CD4-positive, alpha-beta T cell treated with Interleukin-17A for 1 hour (primary cell): ENCODE data around the gene CIRBP.

ENCODE experiments used
- DNase-seq: peaks from one replicate; pipeline ENCODE4 v3.0.0-alpha.2; 2020

The CIRBP gene

DNA sequence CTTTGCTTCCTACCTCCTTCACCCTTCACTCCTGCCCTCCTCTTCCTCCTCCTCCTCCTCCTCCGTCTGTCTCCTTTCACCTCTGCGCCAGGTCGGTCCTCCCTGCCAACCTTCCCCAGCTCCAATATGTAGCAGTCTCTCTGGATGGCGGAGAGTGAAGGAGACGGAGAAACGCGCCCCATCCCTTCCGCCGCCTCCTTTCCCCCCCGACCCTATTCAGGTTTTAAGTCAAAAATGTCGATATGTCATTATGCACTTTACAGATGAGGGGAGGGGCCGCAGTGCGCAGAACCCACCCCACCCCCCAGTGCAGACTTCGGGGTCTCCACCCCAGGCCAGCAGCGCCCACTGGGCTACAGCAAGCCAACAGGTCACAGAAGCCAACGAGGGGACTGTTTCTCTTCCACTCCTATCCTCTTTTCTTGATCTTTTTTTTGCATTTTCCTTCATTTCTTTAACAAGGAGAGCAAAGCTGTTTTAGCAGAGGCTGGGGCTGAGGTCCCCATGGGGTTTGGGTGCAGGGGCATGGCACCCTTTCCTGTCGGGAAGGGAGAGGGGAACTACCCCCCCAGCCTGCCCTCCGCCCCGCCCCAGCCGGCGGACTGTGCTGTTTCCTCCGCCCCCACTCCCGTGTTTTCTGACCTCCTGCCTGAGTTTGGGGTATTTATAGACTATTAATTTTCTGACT is 11.5 kb upstream of the CIRBP start:
- no peak for DNase-seq

DNA sequence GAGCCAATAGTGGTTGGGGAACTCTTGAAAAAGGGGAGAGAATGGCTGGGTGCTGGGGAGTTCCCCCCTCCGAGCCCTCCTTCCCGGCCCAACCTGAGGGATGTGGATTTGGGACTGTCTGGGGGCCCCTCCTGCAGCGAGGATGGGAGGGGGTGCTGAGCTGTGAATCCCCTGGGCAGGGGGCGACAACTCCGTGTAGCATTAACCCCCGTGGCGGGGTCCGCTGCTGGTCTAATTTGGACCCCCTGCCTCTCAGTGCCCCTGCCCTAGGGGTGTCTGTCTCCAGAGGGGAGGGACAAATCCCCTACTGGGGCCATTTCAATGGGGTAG is 11.0 kb upstream of the CIRBP start:
- no peak for DNase-seq

DNA sequence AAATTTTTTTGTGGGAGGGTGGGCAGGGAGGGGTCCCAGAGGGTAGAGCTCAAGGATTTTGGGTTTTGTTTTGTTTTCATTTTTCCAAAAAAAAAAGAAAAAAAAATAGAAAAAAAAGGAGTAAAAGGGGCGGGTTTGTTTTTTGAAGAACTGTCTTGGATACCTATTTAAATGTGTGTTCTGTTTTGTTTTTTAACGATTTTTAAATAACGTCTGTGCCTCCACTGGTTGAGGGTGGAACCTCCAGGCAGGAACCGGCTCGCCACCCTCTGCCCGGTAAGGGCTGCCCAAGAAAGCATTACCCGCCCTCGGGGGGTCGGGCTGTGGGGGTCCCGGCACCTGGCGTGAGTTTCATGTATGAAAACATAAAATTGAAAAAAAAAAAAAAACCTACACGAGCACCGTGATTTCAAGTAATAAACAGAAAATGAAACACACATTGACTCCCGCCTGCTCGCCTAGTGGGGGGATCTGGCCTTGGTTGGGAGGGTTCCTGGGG is 10.4 kb upstream of the CIRBP start:
- DNase-seq, result no peak

DNA sequence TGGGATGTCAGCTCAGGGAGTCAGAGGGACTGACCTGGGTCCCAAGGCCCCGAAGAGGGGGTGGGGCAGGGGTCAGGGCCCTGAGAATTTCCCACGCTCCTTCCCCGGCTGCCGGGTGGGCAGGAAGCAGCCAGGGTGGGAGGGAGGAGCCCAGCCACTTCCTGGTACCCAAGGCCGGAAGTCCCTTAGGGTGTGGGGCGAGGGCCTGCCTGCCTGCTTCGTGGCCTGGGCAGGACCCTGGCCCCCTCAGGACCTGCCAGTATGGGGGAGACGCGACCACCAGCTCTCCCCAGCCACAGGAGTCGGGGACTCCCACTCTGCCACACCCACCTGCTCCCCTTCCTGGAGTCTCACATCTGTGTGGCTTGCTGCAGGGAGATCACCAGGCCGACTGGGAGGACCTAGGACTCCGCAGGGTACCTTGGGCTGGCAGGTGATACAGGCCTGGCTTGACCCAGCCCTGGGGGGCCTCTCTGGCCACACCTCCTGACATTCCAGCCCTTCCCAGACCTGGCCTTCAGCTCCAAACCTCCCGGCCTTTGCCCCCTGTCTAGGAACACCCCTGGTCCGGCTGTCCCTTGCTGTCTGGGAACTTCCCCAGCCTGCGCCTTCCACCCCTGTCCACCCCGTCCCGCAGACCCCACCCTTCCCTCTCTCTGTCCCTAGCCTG is 9.8 kb upstream of the CIRBP start:
- peak; percentile 86 for DNase-seq

DNA sequence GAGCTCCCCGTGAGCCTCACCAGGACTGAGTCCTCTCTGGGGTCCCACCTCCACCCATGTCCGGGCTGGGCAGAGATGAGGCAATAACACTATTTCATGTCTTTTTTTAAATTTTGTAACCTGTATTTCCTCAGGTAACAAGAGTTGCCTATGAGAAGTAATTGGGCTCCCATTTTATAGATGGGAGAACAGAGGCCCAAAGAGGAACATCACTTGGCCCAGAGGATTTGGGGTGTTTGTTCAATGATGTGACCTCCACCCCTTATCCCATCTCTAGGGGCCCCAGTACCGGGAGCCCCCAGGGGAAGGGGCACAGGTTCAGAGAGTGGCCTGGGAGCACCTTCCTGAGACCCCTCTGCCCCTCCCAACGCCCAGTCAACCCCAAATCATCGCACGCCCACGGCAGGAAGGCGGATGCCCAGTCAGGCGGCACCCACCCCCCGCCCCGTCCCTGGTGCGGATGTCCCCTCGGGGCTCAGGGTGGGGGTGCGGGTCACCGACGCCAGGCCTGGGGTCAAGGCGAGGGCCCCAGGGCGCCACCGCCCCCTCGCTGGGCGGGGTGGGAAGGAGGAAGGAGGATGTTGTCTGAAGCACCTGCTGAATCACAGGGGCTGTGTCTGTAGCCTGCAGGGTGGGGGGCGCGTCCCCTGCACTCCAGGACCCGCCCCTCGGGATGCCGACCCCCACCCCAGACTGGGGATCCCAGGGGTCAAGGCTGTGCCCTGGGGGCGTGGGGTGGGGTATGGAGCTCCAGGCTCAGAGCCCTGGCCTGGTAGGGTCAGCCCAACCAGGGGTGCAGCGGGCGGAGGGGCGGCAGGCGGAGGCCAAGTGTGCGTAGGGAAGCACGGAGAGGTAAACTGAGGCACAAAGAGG is 9.0 kb upstream of the CIRBP start:
- peak; percentile 75 for DNase-seq

DNA sequence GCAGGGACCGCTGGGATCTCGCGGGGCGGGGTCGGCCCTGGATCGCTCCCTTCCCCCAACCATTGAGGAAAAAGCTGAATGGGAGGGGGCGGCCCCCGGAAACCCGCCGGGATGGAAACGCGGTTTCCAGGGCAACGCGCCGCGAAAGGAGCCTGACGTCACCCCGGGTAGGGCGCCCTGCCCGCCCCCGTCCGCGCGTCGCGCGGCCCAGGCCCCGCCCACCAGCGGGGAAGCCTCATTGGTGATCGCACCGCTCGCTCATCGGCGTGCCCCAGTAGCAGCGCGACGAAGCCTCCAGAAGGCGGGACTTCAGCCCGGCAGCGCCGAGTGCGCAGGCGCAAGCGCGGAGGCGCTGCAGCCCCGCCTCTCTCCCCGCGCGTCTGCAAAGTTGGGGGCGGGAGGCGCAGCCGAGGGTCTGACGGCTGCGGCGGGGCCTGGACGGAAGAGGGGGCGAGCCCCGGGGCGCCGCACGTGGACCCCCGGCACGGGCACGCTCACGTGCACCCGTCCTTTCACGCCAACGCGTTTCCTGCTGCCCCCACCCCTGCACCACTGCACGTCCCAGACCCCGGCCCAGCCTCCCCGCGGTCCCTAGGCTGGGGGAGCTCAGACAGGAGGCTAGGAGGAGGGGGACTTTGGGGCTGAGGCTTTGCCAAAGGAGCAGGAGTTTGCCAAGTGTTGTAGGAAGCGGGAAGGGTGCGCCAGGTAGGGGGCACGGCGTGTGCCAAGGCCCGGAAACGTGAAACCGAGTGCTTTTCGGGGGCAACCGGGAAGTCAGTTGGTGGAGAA is 8.2 kb upstream of the CIRBP start:
- DNase-seq, result peak; percentile 98

DNA sequence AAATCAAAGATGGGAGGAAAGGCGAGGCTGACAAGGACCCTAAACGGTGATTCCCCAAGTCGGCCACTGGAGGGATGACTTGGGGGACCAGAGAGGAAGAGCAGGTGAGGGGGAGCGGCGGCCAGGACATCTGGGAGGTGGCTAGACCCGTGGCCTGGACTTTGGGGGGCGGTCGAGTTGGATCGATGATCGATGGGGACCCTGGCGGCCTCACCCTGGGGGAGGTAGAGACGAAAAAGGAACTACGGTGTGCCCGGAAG is 7.7 kb upstream of the CIRBP start:
- DNase-seq, result peak; percentile 69

DNA sequence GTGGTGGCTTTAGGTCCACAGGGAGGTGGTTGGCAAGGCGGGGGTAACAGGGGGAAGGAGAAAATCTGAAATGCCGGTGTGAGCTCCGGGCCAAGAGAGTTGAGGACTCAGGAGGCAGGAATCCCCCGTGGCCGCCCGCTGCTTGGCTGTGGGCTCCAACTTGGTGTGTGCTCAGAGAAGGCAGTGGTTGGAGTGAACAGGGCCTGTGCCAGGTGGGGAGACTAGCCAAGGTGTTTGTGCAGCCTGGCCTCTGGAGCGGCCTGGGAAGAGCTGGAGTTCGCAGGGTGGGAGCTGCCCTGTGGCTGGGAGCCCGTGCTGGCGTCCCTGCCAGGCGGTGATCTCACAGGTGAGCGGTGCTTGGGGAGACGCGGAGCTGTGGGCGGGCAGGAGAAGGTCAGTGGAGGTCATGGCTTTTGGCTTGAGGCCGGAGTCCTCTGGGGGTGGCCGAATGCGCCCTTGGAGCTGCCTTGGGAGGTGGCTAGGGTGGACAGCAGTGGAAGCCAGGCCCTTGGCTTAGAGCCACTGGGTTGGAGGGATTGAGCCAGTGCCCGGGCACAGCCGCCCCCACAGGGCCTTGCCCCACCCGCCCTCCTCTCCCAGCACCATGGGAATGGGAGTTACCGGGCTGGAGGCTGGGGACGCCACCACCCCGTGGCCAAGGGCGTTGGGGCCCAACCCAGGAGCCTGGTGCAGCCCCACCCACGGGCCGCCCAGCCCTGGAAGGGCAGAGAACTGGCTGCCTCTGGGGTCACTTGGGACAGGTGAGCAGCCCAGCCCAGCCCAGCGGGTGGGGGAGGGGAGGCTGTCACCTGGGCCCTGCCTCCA is 7.1 kb upstream of the CIRBP start:
- DNase-seq, result peak; percentile 71

DNA sequence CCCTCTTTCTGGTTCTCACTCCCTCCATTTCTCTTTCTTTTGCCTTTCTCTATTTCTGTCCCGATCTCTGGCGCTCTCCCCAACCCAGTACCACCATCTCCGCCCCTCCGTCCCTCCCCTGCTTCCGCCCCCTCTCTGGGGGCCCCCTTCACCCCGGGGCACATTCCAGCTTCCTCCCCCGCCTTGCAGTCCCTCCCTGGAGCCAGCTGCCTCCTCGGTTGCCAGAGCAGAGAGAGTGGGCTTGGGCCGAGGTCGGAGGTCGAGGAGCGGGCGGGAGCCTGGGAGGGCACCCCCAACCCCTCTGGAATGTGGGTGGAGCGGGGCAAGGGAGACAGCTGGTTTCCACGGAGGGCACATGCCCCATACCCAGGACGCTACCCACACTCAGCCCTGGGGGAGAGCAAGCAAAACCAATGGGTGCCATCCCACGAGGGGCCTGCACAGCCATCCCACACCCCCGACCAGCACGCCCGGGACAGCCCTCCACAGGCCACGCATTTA is 6.5 kb upstream of the CIRBP start:
- no peak for DNase-seq

DNA sequence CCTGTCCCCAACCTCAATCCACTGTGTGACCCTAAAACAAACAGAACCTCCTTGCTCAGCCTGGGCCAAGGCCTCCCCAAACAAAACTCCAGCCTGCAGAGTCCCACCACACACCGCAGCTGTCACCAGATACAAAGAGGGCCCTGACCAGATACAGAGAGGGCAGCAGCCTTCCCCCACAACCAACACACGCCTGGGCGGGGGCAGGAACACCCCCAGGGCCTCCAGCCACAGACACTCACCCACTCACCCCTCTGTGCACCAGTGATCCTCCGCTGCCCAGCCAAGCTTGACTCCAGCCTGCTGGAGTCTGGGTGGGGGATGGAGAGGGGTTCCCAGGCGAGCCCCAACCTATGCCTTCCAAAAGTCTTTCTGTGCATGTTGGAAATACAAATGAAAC is 5.9 kb upstream of the CIRBP start:
- no peak for DNase-seq

DNA sequence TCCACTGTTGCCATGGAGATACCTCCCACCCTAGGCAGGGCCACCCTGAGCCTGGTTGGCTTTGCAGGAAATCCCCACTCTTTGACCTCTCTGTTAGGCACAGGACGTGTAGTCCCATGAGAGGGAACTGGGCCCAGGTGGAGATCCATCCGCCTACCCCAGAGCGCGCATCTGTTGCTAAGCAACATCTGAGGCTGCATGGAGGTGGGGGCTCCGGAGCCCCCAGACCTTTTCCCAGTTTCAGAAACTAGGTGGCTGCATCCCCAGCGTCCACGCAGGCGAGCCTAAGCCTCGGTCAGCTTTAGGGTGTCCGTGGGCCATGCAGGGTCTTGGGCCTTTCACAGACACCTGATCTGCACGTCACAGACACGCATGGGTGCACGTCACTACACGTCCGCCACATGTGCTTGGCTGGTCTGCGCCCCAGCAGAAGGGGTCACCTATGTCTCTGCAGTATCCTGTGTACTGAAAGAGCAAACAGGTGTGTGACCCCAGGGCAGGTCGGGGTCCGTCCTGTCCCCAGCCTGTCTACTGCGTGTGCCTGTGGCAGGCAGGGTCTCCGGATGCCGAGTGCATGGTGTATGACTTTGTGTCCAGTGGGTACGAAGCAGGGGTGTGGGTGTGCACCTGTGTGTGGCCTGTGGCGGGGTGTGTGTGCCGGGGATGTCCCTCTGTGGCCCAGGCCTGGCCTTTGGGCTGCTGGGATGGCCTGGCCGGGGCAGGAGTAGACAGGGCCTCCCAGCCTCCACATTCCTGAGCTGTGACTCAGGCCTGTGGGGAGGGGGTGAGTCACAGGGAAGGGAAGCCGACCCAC is 4.1 kb upstream of the CIRBP start:
- no peak for DNase-seq

DNA sequence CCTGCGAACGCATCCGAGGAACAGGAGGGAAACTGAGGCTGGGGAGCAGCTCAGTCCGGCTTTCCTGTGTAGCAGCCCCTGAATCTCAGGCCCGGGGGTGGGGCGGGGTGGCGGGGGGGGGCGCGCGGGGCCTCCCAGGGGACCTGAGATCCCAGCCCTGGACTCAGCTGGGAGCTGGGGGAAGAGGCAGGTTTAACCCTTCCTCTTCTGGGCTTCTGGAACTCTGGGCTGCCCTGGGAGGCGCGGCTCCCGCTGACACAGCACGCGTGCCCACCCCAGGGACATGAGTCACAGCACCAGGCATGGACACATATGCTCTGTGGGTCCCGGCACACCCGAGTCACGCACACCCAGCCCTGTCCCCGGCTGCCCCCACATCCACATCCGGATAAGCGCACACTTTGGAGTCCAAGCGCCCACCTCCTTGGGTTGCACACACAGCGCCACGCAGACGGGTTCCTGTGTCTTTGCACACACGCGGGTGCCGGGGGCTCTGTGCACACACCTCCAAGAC is 3.5 kb upstream of the CIRBP start:
- peak; percentile 49 for DNase-seq

DNA sequence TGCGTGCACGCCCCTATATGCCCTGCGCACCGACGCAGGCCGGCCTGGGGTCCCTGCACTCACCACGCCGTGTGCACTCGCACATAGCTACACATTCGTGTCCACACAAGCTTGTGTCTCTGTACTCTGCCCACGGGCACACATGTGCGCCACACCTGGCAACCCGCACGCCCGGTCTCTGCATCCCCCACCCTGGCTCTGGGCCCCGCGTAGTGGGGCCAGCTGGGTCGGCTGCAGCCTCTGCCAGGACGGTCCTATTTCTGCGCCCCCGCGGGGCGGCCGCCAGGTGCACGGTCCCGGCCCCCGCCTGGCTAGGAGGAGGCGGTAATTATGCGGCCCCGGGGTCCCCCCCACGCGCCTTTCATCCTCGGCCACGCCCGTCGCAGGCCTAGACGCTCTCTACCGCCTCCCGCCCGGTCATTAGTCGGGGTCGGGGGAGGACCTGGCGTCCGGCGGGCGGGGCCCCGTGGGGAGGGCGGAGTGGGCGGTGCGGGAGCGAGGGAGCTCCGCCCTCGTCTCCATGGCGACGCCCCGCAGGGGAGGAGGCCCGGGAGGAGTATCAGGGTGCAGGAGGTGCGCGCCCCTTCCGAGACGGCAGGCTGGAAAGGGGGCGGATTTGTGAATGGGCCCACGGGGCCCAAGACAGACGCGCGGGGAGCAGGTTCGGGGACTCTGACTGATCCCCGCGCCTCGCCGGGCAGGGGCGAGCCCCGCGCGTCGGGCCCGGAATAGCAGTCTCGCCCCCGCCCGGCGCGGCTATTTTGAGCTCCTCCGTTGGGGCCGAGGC is 2.8 kb upstream of the CIRBP start:
- peak; percentile 93 for DNase-seq

DNA sequence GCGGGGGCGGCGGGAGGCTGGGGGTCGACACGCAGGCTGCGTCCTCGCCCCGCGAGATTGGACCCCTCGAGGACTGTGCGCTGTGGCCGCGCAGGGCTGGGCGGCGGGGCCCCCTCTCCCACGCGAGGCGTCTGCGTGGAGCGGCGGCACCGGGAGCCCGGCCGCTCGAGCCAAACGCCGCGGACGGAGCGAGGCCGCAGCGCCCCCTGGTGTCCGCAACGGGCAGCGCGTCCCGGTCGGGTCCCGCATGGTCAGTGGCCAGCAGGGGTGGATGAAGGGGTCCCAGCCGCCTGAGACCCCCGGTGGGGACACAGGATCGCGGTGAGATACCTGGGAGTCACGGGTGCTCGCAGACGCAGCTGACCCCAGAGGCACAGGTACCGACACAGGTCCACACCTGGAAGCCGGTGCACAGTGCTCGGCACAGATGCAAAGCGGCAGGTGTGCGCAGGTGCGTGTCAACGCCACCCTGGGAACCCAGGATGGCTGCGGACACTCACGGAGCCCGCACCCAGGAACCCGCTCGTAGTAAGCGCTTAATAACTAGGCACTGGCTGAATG is 2.1 kb upstream of the CIRBP start:
- DNase-seq, result peak; percentile 71

DNA sequence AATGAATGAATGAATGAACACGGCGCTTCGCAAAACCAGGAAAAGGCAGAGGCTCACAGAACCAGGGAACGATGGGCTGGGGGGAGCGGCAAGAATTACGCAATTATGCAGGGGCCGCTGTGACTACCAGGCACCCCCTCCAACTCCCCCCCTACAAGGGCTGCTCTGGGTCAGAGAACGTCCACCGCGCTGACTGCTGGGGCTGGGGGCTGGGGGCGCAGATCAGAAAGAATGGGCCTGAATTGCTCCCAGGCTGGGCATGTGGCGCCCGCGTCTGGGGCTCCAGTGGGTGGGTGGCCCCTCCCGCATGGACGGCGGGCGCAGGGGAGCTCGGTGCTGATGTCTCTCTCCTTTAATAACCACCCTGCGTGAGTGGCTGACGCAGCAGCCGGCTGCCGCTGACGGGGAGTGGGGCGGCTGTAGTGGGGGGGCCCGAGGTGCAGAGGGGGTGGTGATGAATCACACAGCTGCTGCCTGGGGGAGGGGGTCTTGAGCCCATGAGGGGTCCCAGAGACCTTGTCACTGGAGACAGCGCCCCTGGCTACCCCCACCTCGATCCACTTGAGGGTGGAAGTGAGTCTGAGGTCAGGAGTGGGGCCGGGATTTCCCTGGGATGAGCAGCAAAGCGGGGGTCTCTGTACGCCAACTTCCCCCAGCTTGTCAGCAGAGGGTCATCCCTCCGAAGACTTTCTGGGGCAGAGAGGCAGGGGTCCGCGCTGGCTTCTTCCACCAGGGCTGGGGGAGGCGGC is 1.5 kb upstream of the CIRBP start:
- no peak for DNase-seq

DNA sequence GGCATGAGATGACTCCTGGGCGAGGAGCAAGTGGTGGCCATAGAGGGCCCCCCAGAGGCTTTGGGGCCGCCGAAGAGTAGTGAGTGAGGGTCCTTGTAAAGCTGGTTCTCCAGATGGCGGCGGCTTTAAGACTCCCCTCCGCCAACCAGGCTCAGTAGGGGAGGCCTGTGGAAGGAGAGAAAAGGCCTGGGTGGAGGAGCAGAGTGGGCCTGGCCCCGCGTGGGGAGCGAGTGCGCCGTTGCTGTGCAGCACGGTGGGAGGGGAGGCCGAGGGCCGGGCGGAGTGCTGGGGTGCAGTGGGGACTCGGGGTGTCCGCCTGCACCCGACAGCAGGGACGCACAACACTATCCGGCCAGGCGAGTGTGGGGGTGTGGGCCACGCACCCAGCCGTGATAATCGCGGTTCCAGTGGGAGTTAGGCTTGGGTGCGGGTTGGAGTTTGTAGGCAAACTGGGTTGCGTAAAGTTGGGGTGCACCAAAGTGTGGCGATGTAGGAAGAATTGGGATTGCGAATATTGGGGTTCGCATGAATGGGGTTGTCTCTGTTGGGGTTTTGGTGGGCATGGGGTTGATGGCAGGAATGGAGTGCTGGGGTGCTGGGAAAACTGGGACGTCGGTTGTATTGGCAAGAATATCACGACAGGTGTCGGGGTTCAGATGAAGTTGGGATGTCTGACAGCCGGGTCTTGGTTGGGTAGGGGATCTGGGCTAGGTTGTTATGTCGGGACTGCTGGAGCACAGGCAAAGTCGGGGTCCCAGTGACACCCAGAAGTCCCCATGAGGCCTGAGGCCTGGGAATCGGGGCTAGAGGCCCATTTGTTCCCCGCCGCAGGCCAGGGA is 687 bp upstream of the CIRBP start:
- DNase-seq, result no peak

DNA sequence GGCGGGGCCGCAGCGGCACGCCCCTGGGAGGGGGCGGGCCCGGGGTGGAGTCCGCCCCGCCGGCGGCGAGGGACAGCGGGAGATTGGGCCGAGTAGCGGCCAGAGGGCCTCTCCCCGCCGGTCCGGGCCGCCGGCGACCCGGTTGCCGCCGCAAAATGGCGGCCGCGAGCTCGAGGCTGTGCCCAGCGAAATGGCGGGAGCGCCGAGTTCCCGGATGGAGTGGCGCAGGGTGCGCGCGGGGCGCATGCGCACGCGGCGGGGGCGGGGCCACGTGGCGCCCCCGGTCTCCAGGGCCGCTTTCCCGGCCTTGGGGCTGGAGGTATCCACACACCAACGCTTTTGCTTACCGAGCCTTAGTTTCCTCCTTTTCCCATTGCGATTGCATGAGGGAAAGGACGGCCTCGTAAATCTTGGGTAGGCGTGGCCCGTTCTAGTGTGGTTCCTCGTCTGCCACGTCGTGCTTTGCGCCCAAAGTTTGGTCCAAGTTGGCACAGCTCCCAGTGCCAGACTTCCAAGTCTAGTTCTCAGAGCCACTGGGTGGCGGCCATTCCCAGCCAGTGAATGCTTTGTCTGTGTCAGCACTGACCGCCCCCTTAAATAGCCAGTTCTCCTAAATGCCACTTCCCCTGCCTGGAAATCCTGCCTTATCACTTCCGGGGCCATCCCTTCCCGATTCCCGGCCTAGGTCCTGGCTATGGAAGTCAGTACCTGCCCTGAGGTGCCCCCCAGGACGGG is 513 bp downstream of the CIRBP start:
- DNase-seq, result peak; percentile 87
